Neural progenitor cell (in vitro differentiated cells): ENCODE measurements around the gene ROMO1.

Experiments
- CTCF ChIP-seq: fragments of 200-600 bp; sonication (generic); IDR thresholded peaks from 2 replicates; pipeline ENCODE4 v1.5.1; 2017; ENCODE audit warnings: antibody characterized with exemption, mild to moderate bottlenecking
- EZH2phosphoT487 ChIP-seq: fragments of 200-600 bp; sonication (generic); IDR thresholded peaks from 2 replicates; pipeline ENCODE4 v1.6.1; 2017; ENCODE audit warnings: antibody characterized with exemption

GRCh38 chr20:35664466-35665206 is 34.6 kb upstream of the ROMO1 start, which contains the start of the genes CPNE1 and RBM12:
- TF ChIP-seq CTCF, result no peak
- TF ChIP-seq EZH2phosphoT487, result no peak
